H9 (cell line): ENCODE data around the gene MPZL3. TPM values are rescaled to one million over a fixed set of nuclear protein-coding genes. Genes with fewer than 3 reads are reported as not detected.
A peak's percentile ranks its signal among the peaks of the same experiment; 100 is the strongest.

Experiments
- DNase-seq: peaks from one replicate; pipeline ENCODE4 v3.0.0-alpha.2; 2017
- H2AFZ ChIP-seq: one replicate; pipeline ENCODE4 v1.6.1; 2013; ENCODE audit warnings: mild to moderate bottlenecking, low read length, control low read depth, moderate library complexity
- H2AK5ac ChIP-seq: 2 replicates; pipeline ENCODE4 v1.6.1; 2013; ENCODE audit warnings: low read length, control low read depth, mixed read lengths; ENCODE audit not compliant: insufficient read length
- H2BK120ac ChIP-seq: one replicate; pipeline ENCODE4 v1.6.1; 2013; ENCODE audit warnings: low read depth, mild to moderate bottlenecking, low read length, control low read depth, inconsistent platforms; ENCODE audit not compliant: poor library complexity, severe bottlenecking
- H2BK12ac ChIP-seq: 2 replicates; pipeline ENCODE4 v1.6.1; 2013; ENCODE audit warnings: low read length, control low read depth, mixed read lengths, low read depth; ENCODE audit not compliant: insufficient read length
- H2BK15ac ChIP-seq: 2 replicates; pipeline ENCODE4 v1.6.1; 2013; ENCODE audit warnings: low read depth, low read length, control low read depth
- H2BK20ac ChIP-seq: one replicate; pipeline ENCODE4 v1.6.1; 2013; ENCODE audit warnings: low read depth, mild to moderate bottlenecking, low read length, control low read depth, inconsistent platforms; ENCODE audit not compliant: poor library complexity, severe bottlenecking
- H2BK5ac ChIP-seq: 2 replicates; pipeline ENCODE4 v1.6.1; 2013; ENCODE audit warnings: low read length, control low read depth, mixed read lengths; ENCODE audit not compliant: insufficient read length
- H3K14ac ChIP-seq: 2 replicates; pipeline ENCODE4 v1.6.1; 2013; ENCODE audit warnings: low read length, control low read depth; ENCODE audit not compliant: insufficient read depth
- H3K18ac ChIP-seq: 2 replicates; pipeline ENCODE4 v1.6.1; 2013; ENCODE audit warnings: low read depth, mild to moderate bottlenecking, mixed read lengths, low read length, control low read depth; ENCODE audit not compliant: insufficient read length
- H3K23ac ChIP-seq: 2 replicates; pipeline ENCODE4 v1.6.1; 2013; ENCODE audit warnings: low read length, control low read depth, mixed read lengths, low read depth; ENCODE audit not compliant: insufficient read length
- H3K23me2 ChIP-seq: 2 replicates; pipeline ENCODE4 v1.6.1; 2013; ENCODE audit warnings: low read depth, mild to moderate bottlenecking, mixed read lengths, low read length, control low read depth; ENCODE audit not compliant: insufficient read length, poor library complexity, severe bottlenecking
- H3K27ac ChIP-seq: 2 replicates; pipeline ENCODE4 v1.5.1; 2013; ENCODE audit warnings: low read length, control low read depth, mixed read lengths, low read depth; ENCODE audit not compliant: insufficient read length
- H3K27me3 ChIP-seq: 2 replicates; pipeline ENCODE4 v1.6.1; 2013; ENCODE audit warnings: low read length, control low read depth, inconsistent platforms; ENCODE audit not compliant: insufficient read depth
- H3K4ac ChIP-seq: 2 replicates; pipeline ENCODE4 v1.6.1; 2013; ENCODE audit warnings: low read depth, mild to moderate bottlenecking, control low read depth, inconsistent platforms, low read length, moderate library complexity
- H3K4me1 ChIP-seq: 2 replicates; pipeline ENCODE4 v1.6.1; 2013; ENCODE audit warnings: low read length, control low read depth, inconsistent platforms; ENCODE audit not compliant: insufficient read depth
- H3K4me2 ChIP-seq: 2 replicates; pipeline ENCODE4 v1.6.1; 2013; ENCODE audit warnings: low read length, control low read depth, mixed read lengths; ENCODE audit not compliant: insufficient read length, insufficient read depth
- H3K56ac ChIP-seq: 2 replicates; pipeline ENCODE4 v1.6.1; 2013; ENCODE audit warnings: low read depth, mild to moderate bottlenecking, mixed read lengths, low read length, control low read depth; ENCODE audit not compliant: insufficient read length
- H3K79me1 ChIP-seq: 2 replicates; pipeline ENCODE4 v1.6.1; 2013; ENCODE audit warnings: low read depth, mild to moderate bottlenecking, moderate library complexity, low read length, control low read depth, inconsistent platforms; ENCODE audit not compliant: insufficient read depth, poor library complexity, severe bottlenecking
- H3K79me2 ChIP-seq: 2 replicates; pipeline ENCODE4 v1.6.1; 2013; ENCODE audit warnings: low read length, control low read depth, inconsistent platforms; ENCODE audit not compliant: insufficient read depth
- H3K9ac ChIP-seq: 2 replicates; pipeline ENCODE4 v1.6.1; 2013; ENCODE audit warnings: low read length, control low read depth, mixed read lengths; ENCODE audit not compliant: insufficient read length; ENCODE audit errors: extremely low read depth
- H3K9me3 ChIP-seq: one replicate; pipeline ENCODE4 v1.6.1; 2013; ENCODE audit warnings: low read depth, low read length, inconsistent platforms; ENCODE audit not compliant: control insufficient read depth
- H3T11ph ChIP-seq: one replicate; pipeline ENCODE4 v1.6.1; 2013; ENCODE audit warnings: mild to moderate bottlenecking, low read length, control low read depth, inconsistent platforms
- H4K20me1 ChIP-seq: one replicate; pipeline ENCODE4 v1.6.1; 2013; ENCODE audit not compliant: control insufficient read depth, insufficient read length, insufficient read depth
- H4K5ac ChIP-seq: 2 replicates; pipeline ENCODE4 v1.6.1; 2013; ENCODE audit warnings: low read depth, mild to moderate bottlenecking, mixed read lengths, low read length, control low read depth; ENCODE audit not compliant: insufficient read length
- H4K8ac ChIP-seq: replicated peaks from 2 replicates; pipeline ENCODE4 v1.6.1; 2013; ENCODE audit warnings: low read length, control low read depth, mixed read lengths, low read depth; ENCODE audit not compliant: insufficient read length
- H4K91ac ChIP-seq: 2 replicates; pipeline ENCODE4 v1.6.1; 2013; ENCODE audit warnings: low read depth, mild to moderate bottlenecking, moderate library complexity, mixed read lengths, low read length, control low read depth; ENCODE audit not compliant: insufficient read length
- H3K27ac Mint-ChIP-seq, 3 experiments: 2 replicates in 2 of 3; 3 replicates in 1 of 3; pipeline ENCODE4 v1.8.0; 2020 to 2021; ENCODE audit warnings: mixed read lengths in 3 of 3, mild to moderate bottlenecking in 1 of 3, moderate library complexity in 1 of 3
- H3K27me3 Mint-ChIP-seq: 2 replicates; pipeline ENCODE4 v1.8.0; 2021; ENCODE audit warnings: low read depth, mild to moderate bottlenecking, moderate library complexity, mixed read lengths
- H3K36me3 Mint-ChIP-seq, 3 experiments: 2 replicates in 2 of 3; 3 replicates in 1 of 3; pipeline ENCODE4 v1.8.0; 2020 to 2021; ENCODE audit warnings: low read depth in 3 of 3, mixed read lengths in 3 of 3; ENCODE audit not compliant: insufficient read depth in 1 of 3
- H3K4me1 Mint-ChIP-seq, 2 experiments: 2 replicates each; pipeline ENCODE4 v1.8.0; 2020; ENCODE audit warnings: mixed read lengths in 2 of 2
- H3K4me3 Mint-ChIP-seq, 2 experiments: 2 replicates in 1 of 2; 3 replicates in 1 of 2; pipeline ENCODE4 v1.8.0; 2020 to 2021; ENCODE audit warnings: mild to moderate bottlenecking in 2 of 2, mixed read lengths in 2 of 2, moderate library complexity in 1 of 2
- H3K9me3 Mint-ChIP-seq, 2 experiments: 2 replicates in 1 of 2; 3 replicates in 1 of 2; pipeline ENCODE4 v1.8.0; 2020; ENCODE audit warnings: mild to moderate bottlenecking in 2 of 2, mixed read lengths in 2 of 2, moderate library complexity in 1 of 2
- CTCF ChIP-seq: fragments of 200-600 bp; sonication (generic); conservative IDR thresholded peaks from 3 replicates; pipeline ENCODE4 v1.8.0; 2021; ENCODE audit warnings: antibody characterized with exemption, mild to moderate bottlenecking
- WGBS: extraction: QIAGEN DNeasy Blood & Tissue Kit; methylation state at CpG from one replicate; pipeline ENCODE4 v1.1.7; 2013; ENCODE audit warnings: missing lambda C conversion rate, low lambda C conversion rate, mixed read lengths; ENCODE audit not compliant: insufficient read length; ENCODE audit errors: extremely low coverage; 5-methylcytosine and 5-hydroxymethylcytosine counted together
- total RNA-seq: library from RNA; stranded (reverse); gene quantifications from 2 replicates; pipeline ENCODE4 v1.2.1, GENCODE V29; 2021

MPZL3 gene
- total RNA-seq, 1 experiment from 2014 or later = 2.6 TPM

GRCh38 chr11:118264569-118265465 lies 12.7 kb upstream of the MPZL3 start:
- Mint-ChIP-seq H3K9me3 (no peaks in the 10 kb centered on the region; a peak in 1 of 5 replicates), H3K4me1 (peaks cover 25 to 37% of the 10 kb centered on the region in 2 experiments), H3K4me3 (peak overlapping the region; percentile 62 to 69), H3K27me3 (peaks cover 94% of the 10 kb centered on the region), H3K36me3 (no peaks in the 10 kb centered on the region), H3K27ac (peak overlapping the region in 2 of 3 experiments; percentile 17 to 62; a peak in 4 of 7 replicates)
- Histone ChIP-seq H2BK120ac (no peak overlapping the region), H3K79me1 (no peaks in the 10 kb centered on the region), H2BK15ac (no peak overlapping the region), H3K79me2 (no peaks in the 10 kb centered on the region), H2AFZ (peak overlapping the region; percentile 0), H2BK12ac (no peak overlapping the region), H2AK5ac (no peak overlapping the region), H3K4me1 (no peaks in the 10 kb centered on the region; the same call in none of the 2 replicates), H4K5ac (no peak overlapping the region), H4K8ac (no peak overlapping the region), H2BK5ac (no peak overlapping the region), H2BK20ac (no peak overlapping the region), H3K9me3 (no peaks in the 10 kb centered on the region), H3K23me2 (peaks cover 4% of the 10 kb centered on the region), H3K14ac (no peak overlapping the region), H4K91ac (no peak overlapping the region), H3K4me2 (peak overlapping the region; percentile 55), H3T11ph (no peak overlapping the region), H3K27me3 (peaks cover 8% of the 10 kb centered on the region; the same call in 1 of the 2 replicates), H3K23ac (no peak overlapping the region), H3K9ac (no peak overlapping the region), H4K20me1 (no peaks in the 10 kb centered on the region), H3K27ac (no peak overlapping the region), H3K4ac (no peak overlapping the region), H3K56ac (no peak overlapping the region), H3K18ac (no peak overlapping the region)
- TF ChIP-seq CTCF = 0 out of 3 replicates have a peak, but pooled peaks have one; percentile 2
- no CpG with 5 or more reads among the region's 13 CpGs for WGBS
- no peak for DNase-seq
